ENCODE data around the gene ENPEP.

ENPEP gene

GRCh38 chr4:110610940-110611831, 135.2 kb downstream of the ENPEP start:
- no peak for DNase-seq

DNA sequence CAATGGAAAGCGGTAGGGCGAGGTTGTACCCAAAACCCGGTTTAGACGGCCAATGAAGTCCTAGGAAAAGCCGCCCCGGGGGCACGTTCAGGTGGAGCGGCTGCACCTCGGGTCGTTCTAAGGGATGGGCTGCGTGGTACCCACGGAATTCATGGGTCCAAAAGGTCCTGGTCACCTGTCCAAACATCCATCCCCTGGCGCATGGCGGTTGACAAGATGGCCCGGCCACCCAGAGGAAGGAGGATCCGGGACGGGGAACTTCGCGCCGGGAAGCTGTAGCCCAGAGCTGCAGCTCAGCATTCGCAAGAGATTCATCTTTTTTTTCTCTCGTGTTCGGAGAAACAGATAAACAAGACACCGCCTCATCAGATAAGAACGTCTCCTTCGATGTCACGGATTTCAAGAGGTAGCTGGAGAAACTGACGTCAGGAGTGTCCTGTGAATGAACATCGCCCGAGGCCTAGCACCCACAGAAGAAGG, 136.1 kb downstream of the ENPEP start:
- no peak for DNase-seq

DNA sequence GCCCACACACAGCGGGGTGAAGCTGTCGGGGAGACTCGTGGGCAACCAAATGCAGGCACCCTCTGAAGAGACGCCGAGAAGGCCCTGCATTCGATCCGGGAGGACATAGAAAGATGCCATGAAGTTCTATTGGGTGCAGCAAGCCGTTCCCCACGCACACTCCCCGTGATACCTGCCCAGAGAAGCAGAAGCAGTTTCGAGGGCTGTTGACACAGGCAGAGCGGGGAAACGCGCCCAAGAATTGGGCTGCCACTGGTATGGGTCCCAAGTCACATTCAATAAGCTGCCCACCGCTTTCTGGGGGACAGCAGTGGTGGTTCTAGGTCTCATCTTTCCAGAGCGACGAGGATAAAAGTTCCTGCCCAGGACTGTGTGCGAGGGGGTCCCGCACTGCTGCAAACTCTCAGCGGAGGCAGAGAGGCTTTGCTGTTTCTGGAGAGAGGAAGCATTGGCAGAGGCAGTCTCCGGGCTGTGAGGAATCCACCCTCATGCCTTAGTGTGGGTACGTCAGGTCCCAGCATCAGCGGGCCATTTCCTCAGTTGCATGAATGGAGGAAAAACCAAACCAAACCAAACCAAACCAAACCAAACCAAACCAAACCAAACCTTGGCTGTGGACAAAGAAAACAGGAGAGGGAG, 136.8 kb downstream of the ENPEP start:
- DNase-seq, result no peak

DNA sequence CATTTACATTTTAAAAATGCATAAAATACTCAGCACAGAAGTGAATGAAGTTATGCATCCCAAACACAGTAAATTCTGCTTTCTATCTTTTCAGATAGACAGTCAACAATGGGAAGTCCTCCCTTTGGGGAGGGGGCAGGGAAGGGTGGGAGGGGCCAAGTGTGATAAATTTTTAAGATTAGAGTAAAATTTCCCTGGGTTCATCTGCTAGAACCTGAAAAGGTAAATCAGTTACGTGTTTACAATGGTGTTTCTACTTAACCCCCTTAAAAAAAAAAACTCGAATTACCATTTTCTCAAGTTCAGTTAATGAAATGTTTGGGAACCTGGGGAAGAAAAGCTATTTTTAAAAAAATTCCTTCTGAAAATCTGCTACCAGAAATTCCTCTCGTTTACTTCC, 137.8 kb downstream of the ENPEP start:
- no peak for DNase-seq

GRCh38 chr4:110614173-110614963, 138.4 kb downstream of the ENPEP start:
- no peak for DNase-seq

Measured in NCI-H748 treated with DMSO at 0.1 percent for 48 hours (cell line).